ENCODE results near the gene ESYT2. TPM values are rescaled to one million over a fixed set of nuclear protein-coding genes. Genes with fewer than 3 reads are reported as not detected.
A peak's percentile ranks its signal among the peaks of the same experiment; 100 is the strongest.

The ESYT2 gene
- total and polyA plus RNA-seq, 9 of the 15 experiments (the other 6 are each of a cell fraction or from before 2014, with no cell fraction given), result 5.8 to 86.9 (median 64.7) TPM

GRCh38 chr7:158829342-158830210, at the start of gene ESYT2 (continued):
- TF ChIP-seq ELK3 (CRISPR knock-in tag; IDR thresholded peaks at IDR 0.05) (no peak), ARID3A (IDR thresholded peaks at IDR 0.05; ENCODE audit: borderline replicate concordance, low read depth, low read length) (no peak), HEY1 (CRISPR knock-in tag; IDR thresholded peaks at IDR 0.05; ENCODE audit: borderline replicate concordance) (no peak), KLF16 (IDR thresholded peaks at IDR 0.05) (peak; percentile 52; the same call in 1 of the 2 replicates), HOMEZ (CRISPR knock-in tag; IDR thresholded peaks at IDR 0.05) (peak; percentile 92), KDM4B (IDR thresholded peaks at IDR 0.05; ENCODE audit: borderline replicate concordance in 2 of 2, low read depth in 1 of 2) (peak in 1 of 2 experiments; percentile 93; a peak in 2 of 4 replicates), SMAD2 (IDR thresholded peaks at IDR 0.05; ENCODE audit: low read depth, low read length) (no peak), ZNF79 (CRISPR knock-in tag; IDR thresholded peaks at IDR 0.05; ENCODE audit: low read depth) (no peak), BRD9 (IDR thresholded peaks at IDR 0.05; ENCODE audit: low read depth, partially characterized antibody) (peak; percentile 87), ZNF354B (CRISPR knock-in tag; IDR thresholded peaks at IDR 0.05) (no peak), ZNF197 (CRISPR knock-in tag; IDR thresholded peaks at IDR 0.05; ENCODE audit: low read depth) (peak; percentile 91), BCL6 (CRISPR knock-in tag; IDR thresholded peaks at IDR 0.05) (0 out of 2 replicates have a peak, but pooled peaks have one; percentile 35), ATF2 (CRISPR knock-in tag; IDR thresholded peaks at IDR 0.05) (peak; percentile 98), HDAC6 (IDR thresholded peaks at IDR 0.05; ENCODE audit: low read depth, low read length) (no peak), CSDE1 (IDR thresholded peaks at IDR 0.05) (peak in 1 of 2 experiments; percentile 79; a peak in 1 of 4 replicates), IRF1 (CRISPR knock-in tag; IDR thresholded peaks at IDR 0.05; ENCODE audit: borderline replicate concordance) (peak; percentile 95), E4F1 (CRISPR knock-in tag; IDR thresholded peaks at IDR 0.05; ENCODE audit: borderline replicate concordance) (peak; percentile 61; the same call in 1 of the 2 replicates)

Data from K562 (cell line).